GM21723 (cell line): ENCODE measurements around the gene GBP7.

Experiments used
- ATAC-seq: cut with Tn5 transposase; IDR thresholded peaks from one replicate; pipeline ENCODE4 v1.9.1; 2021; ENCODE audit warnings: mild to moderate bottlenecking, moderate library complexity; ENCODE audit not compliant: unreplicated experiment

The GBP7 gene

GRCh38 chr1:89125240-89125912 is 50.4 kb downstream of the GBP7 start:
- peak; percentile 42 for ATAC-seq

- no peak for ATAC-seq
These were observed 54.2 kb downstream of the GBP7 start for GRCh38 chr1:89121641-89122040.

GRCh38 chr1:89114662-89115061 is 61.1 kb downstream of the GBP7 start:
- no peak for ATAC-seq

GRCh38 chr1:89112871-89113613 is 62.8 kb downstream of the GBP7 start:
- no peak for ATAC-seq

GRCh38 chr1:89104687-89105086 is 71.1 kb downstream of the GBP7 start:
- ATAC-seq, result no peak

- no peak for ATAC-seq
These were observed 71.7 kb downstream of the GBP7 start for GRCh38 chr1:89104147-89104546.

- ATAC-seq, result no peak
These were observed 73.8 kb downstream of the GBP7 start for GRCh38 chr1:89102021-89102420.

GRCh38 chr1:89100412-89100811 is 75.4 kb downstream of the GBP7 start:
- no peak for ATAC-seq

- ATAC-seq, result no peak
These were observed 76.9 kb downstream of the GBP7 start for GRCh38 chr1:89098857-89099256.

GRCh38 chr1:89095737-89096136 is 80.1 kb downstream of the GBP7 start:
- no peak for ATAC-seq

GRCh38 chr1:89089962-89090361 is 85.8 kb downstream of the GBP7 start:
- no peak for ATAC-seq

GRCh38 chr1:89088572-89088971 is 87.2 kb downstream of the GBP7 start:
- ATAC-seq, result no peak

GRCh38 chr1:89087241-89087640 is 88.6 kb downstream of the GBP7 start:
- no peak for ATAC-seq

GRCh38 chr1:89085781-89086180 is 90.0 kb downstream of the GBP7 start:
- ATAC-seq, result peak; percentile 66
